BLaER1 (cell line): ENCODE measurements around the gene TNFAIP8.

ENCODE experiments used
- H3K27ac ChIP-seq: shearing (Covaris generic); formaldehyde crosslinking; 2 replicates; pipeline ENCODE4 v1.8.1; 2022
- H3K27me3 ChIP-seq: shearing (Covaris generic); formaldehyde crosslinking; 2 replicates; pipeline ENCODE4 v1.8.1; 2022
- H3K36me3 ChIP-seq: shearing (Covaris generic); formaldehyde crosslinking; 2 replicates; pipeline ENCODE4 v1.8.1; 2022
- H3K4me1 ChIP-seq: shearing (Covaris generic); formaldehyde crosslinking; 2 replicates; pipeline ENCODE4 v1.8.1; 2022
- H3K4me2 ChIP-seq: shearing (Covaris generic); formaldehyde crosslinking; 2 replicates; pipeline ENCODE4 v1.8.1; 2022
- H3K4me3 ChIP-seq: shearing (Covaris generic); formaldehyde crosslinking; 2 replicates; pipeline ENCODE4 v1.8.1; 2022
- H3K9ac ChIP-seq: shearing (Covaris generic); formaldehyde crosslinking; 2 replicates; pipeline ENCODE4 v1.8.1; 2022
- H3K9me3 ChIP-seq: shearing (Covaris generic); formaldehyde crosslinking; 2 replicates; pipeline ENCODE4 v1.8.1; 2022
- H4K20me1 ChIP-seq: shearing (Covaris generic); formaldehyde crosslinking; 2 replicates; pipeline ENCODE4 v1.8.1; 2022
- Cebpa-rat ChIP-seq: shearing (Covaris generic); IDR thresholded peaks from 2 replicates; pipeline ENCODE4 v1.8.1; 2022

The TNFAIP8 gene

GRCh38 chr5:119316906-119317305 is 38.9 kb upstream of the TNFAIP8 start:
- Histone ChIP-seq H3K9ac (no peak overlapping the region), H3K4me1 (peaks cover 100% of the 10 kb centered on the region), H3K4me3 (no peak overlapping the region), H3K27ac (peak overlapping the region; percentile 99), H3K9me3 (no peaks in the 10 kb centered on the region), H4K20me1 (no peaks in the 10 kb centered on the region), H3K36me3 (no peaks in the 10 kb centered on the region), H3K27me3 (no peaks in the 10 kb centered on the region), H3K4me2 (peak overlapping the region; percentile 91)
- TF ChIP-seq Cebpa-rat = no peak

DNA sequence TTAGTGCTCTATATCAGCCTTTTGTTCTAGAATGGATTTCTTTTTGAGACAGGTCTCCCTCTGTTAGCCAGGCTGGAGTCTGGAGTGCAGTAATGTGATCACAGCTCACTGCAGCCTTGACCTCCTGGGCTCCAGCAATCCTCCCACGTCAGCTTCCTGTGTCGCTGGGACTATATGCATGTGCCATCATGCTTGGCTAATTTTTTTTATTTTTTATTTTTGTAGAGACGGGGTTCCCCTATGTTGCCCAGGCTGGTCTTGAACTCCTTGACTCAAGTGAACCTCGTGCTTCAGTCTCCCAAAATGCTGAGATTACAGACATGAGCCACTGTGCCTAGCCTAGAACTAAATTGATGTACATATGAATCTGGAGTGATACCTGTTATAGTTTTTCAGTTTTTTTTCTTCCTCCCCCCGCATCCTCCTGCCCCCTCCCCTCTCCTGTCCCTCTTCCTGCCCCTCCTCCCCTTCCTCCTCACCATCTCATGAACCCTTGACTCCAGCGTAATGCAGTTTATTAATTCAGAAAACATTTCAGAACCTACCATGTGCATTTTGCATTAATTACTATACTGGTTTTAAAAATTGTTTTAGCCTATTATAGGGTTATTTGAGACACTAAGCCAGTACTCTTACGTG is 37.4 kb upstream of the TNFAIP8 start:
- peak overlapping the region; percentile 65 for H3K4me2 ChIP-seq
- no peaks in the 10 kb centered on the region for H3K36me3 ChIP-seq
- no peaks in the 10 kb centered on the region for H3K9me3 ChIP-seq
- no peaks in the 10 kb centered on the region for H4K20me1 ChIP-seq
- no peak overlapping the region for H3K4me3 ChIP-seq
- H3K9ac ChIP-seq = no peak overlapping the region
- TF ChIP-seq Cebpa-rat = no peak
- peak overlapping the region; percentile 43 for H3K27ac ChIP-seq
- H3K27me3 ChIP-seq = no peaks in the 10 kb centered on the region
- H3K4me1 ChIP-seq = peaks cover 98% of the 10 kb centered on the region

GRCh38 chr5:119319401-119319800 is 36.4 kb upstream of the TNFAIP8 start:
- Histone ChIP-seq H3K4me2 (peak overlapping the region; percentile 29), H3K27ac (peak overlapping the region; percentile 31; the same call in 1 of the 2 replicates), H3K36me3 (no peaks in the 10 kb centered on the region), H3K9me3 (no peaks in the 10 kb centered on the region), H3K9ac (no peak overlapping the region), H3K27me3 (no peaks in the 10 kb centered on the region), H3K4me3 (no peak overlapping the region), H3K4me1 (peaks cover 87% of the 10 kb centered on the region), H4K20me1 (no peaks in the 10 kb centered on the region)
- TF ChIP-seq Cebpa-rat = no peak

- Histone ChIP-seq H3K4me1 (peaks cover 83% of the 10 kb centered on the region), H3K27ac (0 out of 2 replicates have a peak overlapping the region, but pooled peaks have one; percentile 31), H3K27me3 (no peaks in the 10 kb centered on the region), H3K36me3 (no peaks in the 10 kb centered on the region), H3K9ac (no peak overlapping the region), H4K20me1 (no peaks in the 10 kb centered on the region), H3K9me3 (no peaks in the 10 kb centered on the region), H3K4me2 (peak overlapping the region; percentile 29), H3K4me3 (no peak overlapping the region)
- TF ChIP-seq Cebpa-rat = no peak
Observed at GRCh38 chr5:119319890-119320289, 35.9 kb upstream of the TNFAIP8 start.

DNA sequence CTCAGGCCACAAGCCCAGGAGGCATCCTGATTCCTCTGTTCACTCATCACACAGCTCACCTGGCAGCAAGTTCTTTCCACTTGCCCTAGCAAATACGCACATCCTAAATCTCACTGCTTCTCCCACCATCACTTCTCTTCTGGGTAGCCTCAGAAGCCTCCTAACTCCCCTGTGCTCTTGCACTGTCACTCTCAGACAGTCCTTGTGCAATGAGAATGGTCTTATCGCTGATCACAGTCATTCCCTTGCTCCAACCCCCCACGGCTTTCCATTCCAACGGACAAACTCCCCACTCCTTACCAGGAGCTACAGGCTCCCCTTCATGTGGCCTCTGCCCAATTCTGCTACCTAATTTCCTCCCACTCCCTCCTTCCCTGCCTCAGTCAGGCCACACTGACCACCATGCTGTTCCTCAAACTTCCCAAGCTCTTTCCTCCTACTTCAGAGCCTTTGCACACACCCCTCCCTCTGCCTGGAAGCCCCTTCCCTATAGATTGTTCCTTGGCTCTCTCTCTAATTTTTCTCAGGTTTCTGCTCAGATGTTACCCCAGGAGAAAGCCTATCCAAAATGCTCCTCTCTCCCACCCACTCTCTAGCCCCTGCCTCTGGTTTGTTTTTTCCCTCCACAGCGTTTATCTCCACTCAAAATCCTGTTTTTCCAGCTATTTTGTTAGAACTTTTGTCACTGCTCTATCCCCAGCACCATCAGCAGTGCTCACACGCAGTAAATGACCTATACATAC is 34.1 kb upstream of the TNFAIP8 start:
- H3K9ac ChIP-seq = no peak overlapping the region
- no peaks in the 10 kb centered on the region for H3K27me3 ChIP-seq
- peak overlapping the region; percentile 4; the same call in 1 of the 2 replicates for H3K4me2 ChIP-seq
- H3K4me1 ChIP-seq = peaks cover 77% of the 10 kb centered on the region
- H3K4me3 ChIP-seq = no peak overlapping the region
- H4K20me1 ChIP-seq = no peaks in the 10 kb centered on the region
- TF ChIP-seq Cebpa-rat = no peak
- peak overlapping the region; percentile 51 for H3K27ac ChIP-seq
- H3K9me3 ChIP-seq = no peaks in the 10 kb centered on the region
- no peaks in the 10 kb centered on the region for H3K36me3 ChIP-seq

- Histone ChIP-seq H3K36me3 (no peaks in the 10 kb centered on the region), H3K4me3 (no peak overlapping the region), H3K4me1 (peaks cover 77% of the 10 kb centered on the region), H3K4me2 (peak overlapping the region; percentile 4; the same call in 1 of the 2 replicates), H3K9ac (no peak overlapping the region), H3K9me3 (no peaks in the 10 kb centered on the region), H3K27ac (0 out of 2 replicates have a peak overlapping the region, but pooled peaks have one; percentile 38), H4K20me1 (no peaks in the 10 kb centered on the region), H3K27me3 (no peaks in the 10 kb centered on the region)
- TF ChIP-seq Cebpa-rat = no peak
Observed at GRCh38 chr5:119322312-119322947, 33.4 kb upstream of the TNFAIP8 start.

GRCh38 chr5:119322948-119323537 is 32.8 kb upstream of the TNFAIP8 start:
- Histone ChIP-seq H4K20me1 (no peaks in the 10 kb centered on the region), H3K4me3 (no peak overlapping the region), H3K4me2 (no peak overlapping the region; the same call in 1 of the 2 replicates), H3K36me3 (no peaks in the 10 kb centered on the region), H3K9ac (no peak overlapping the region), H3K27me3 (no peaks in the 10 kb centered on the region), H3K27ac (peak overlapping the region; percentile 38; the same call in 1 of the 2 replicates), H3K9me3 (no peaks in the 10 kb centered on the region), H3K4me1 (peaks cover 74% of the 10 kb centered on the region)
- no peak; the same call in 1 of the 2 replicates for TF ChIP-seq Cebpa-rat

DNA sequence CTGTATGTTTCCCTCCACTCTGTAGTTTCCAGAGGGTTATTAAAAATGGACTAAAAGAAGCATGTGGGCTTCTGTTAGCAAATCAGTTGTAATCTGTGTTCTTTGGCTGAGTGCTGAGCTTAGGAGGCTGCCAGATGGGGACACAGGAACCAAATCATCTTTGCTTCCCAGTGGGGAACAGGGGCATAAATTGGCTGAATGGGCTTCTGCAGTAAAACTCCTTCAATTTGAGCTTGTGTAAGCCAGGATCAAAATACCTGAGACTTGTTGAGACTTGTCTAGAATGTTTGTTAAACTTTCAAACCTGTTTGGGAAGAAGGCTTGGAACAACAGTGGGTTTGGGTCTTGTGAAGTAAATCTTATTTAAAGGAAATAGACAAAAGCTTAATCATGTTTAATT is 32.2 kb upstream of the TNFAIP8 start:
- no peak for TF ChIP-seq Cebpa-rat
- no peak overlapping the region for H3K9ac ChIP-seq
- no peaks in the 10 kb centered on the region for H3K36me3 ChIP-seq
- no peaks in the 10 kb centered on the region for H4K20me1 ChIP-seq
- H3K4me2 ChIP-seq = no peak overlapping the region; the same call in 1 of the 2 replicates
- peak overlapping the region; percentile 38; the same call in 1 of the 2 replicates for H3K27ac ChIP-seq
- H3K27me3 ChIP-seq = no peaks in the 10 kb centered on the region
- H3K4me3 ChIP-seq = no peak overlapping the region
- peaks cover 71% of the 10 kb centered on the region for H3K4me1 ChIP-seq
- H3K9me3 ChIP-seq = no peaks in the 10 kb centered on the region

DNA sequence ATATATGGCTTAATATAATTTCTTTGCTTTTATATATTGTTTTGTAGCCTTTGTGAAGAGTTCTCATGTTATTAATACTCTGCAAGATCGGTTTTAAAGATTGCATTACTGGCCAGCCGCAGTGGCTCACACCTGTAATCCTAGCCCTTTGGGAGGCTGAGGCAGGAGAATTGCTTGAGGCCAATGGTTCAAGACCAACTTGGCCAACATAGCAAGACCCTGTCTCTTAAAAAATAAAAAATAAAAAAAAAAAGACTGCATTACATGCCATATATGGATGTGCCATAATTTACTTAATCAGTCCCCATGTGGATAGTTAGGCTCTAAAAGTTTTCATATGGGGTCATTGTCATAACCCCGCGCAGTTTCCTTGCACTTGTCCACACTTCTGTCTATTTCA is 31.0 kb upstream of the TNFAIP8 start:
- Histone ChIP-seq H3K4me2 (no peak overlapping the region), H3K36me3 (peaks cover 4% of the 10 kb centered on the region; the same call in 1 of the 2 replicates), H3K9ac (no peak overlapping the region), H3K9me3 (no peaks in the 10 kb centered on the region), H3K27me3 (no peaks in the 10 kb centered on the region), H3K27ac (no peak overlapping the region), H4K20me1 (no peaks in the 10 kb centered on the region), H3K4me1 (peaks cover 71% of the 10 kb centered on the region), H3K4me3 (no peak overlapping the region)
- no peak for TF ChIP-seq Cebpa-rat
